Fibroblast of the conjunctiva (primary cell): ENCODE measurements around the gene PRC1.
"Not testable (repeated sequence)": the region's sequence is repeated elsewhere in the genome, so short reads cannot be mapped to it uniquely, and the experiment has no call there.

ENCODE experiments used
- DNase-seq: peaks from one replicate; pipeline ENCODE4 v3.0.0-alpha.2; 2010; ENCODE audit warnings: low read depth

Gene PRC1

DNA sequence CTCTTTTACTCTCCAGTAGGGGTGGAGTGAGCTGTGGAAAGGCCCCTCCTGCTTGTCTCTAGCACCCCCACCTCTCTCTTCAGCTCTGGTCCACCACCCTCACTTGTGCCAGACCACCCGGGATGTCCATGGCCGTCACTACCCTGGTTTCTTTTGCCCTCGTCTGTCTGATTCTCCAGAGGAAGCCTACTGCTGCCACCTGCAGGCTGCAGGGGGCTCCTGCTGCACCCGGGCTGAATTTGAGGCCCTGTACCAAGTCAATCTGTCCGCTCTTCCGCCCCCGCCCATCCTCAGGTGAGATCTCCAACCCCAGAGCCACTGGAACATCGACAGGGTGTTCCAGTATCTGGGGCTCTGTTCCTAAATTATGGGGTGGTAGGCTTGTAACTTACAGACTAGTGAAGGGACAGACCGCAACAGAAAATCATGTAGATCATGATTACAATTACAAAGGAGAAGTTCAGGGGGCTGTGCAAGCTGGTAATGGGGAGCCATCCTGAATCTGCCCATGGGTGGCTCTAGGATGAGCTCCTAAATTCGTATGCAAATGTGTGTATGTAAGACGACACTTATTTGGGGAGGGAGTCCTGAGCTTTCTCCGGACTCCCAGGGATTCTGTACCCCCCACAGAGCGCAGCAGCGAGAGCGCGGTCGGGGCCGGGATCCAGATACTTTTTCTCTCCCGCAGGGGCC is 59.9 kb downstream of the PRC1 start:
- DNase-seq, result peak; percentile 75

DNA sequence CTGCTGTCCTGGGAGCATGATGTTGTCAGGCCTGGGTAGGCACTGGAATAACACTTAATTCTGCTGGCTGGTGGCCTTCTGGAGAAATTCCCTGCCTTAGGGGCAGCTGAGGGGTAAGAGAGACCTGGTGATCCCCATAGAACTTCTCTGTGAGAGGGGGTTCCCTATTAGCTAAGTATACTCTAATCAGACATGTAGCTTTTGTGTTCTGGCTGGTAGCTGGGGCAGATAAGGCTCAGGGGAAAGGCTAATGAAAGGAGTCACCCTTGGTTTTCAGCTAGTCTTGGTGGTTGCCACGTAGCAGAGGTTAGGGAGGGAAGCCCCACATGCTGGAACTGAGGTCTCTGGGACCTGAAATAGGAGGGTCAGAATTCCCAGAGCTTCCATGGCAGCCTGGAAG is 61.0 kb downstream of the PRC1 start:
- DNase-seq, result no peak

DNA sequence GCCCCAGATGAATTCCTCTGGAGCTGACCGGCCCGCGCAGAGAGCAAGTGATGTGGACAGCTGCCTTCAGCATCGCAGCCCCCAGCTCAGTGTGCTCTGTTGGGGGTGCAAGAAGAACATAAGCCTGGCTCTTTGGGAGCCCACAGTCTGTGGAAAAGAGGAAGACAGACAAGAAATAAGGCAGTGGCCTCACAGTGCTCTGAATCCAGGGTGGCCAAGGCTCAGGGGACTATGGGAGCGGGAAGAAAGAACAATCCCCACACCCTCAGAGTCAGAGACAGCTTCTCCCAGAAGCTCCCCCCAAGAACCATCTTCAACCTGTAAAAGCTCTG is 61.7 kb downstream of the PRC1 start:
- no peak for DNase-seq

DNA sequence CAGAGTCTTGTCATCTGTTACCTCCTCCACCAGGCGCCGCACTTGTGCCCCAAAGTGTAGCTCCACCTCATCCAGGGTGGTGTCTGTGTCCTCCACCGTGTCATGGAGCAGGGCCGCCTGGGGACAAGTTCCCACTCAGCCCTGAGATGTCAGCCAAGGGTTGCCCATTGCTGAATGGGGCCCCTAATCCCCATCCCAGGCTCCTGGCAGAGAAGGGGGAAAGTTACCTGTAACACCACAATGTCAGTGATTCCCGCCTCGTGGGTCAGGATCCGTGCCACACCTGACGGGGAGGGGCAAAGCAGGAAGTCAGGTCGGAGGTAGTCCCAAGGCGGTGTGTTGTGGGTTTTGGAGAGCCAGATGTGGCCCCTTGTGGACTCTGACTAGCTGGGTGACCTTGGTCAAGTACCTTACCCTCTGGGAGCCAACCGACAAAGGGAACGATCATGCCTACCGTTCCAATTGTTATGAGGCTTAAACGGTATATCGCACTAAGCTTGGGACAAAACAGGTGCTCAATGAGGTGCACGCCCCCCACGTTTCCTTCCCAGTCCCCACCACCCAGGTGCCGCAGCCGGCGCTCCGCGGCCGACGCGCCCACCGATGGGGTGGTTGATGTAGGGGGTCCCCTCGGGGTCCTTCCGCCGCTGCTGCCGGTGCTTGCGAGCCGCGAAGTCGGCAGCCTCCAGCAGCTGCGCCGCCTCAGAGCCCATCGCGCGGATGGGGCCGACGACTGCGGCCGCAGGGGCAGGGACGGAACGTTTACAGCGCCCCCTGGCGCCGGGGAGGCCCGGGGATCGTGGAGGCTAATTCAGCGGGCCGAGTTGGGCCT is 62.3 kb downstream of the PRC1 start, which contains the start of gene HDDC3:
TSS of gene HDDC3 (minus strand) at position 722 of the 832 bp plus-strand sequence. CDS start at position 713, 9 bp downstream.
- peak; percentile 60 for DNase-seq

DNA sequence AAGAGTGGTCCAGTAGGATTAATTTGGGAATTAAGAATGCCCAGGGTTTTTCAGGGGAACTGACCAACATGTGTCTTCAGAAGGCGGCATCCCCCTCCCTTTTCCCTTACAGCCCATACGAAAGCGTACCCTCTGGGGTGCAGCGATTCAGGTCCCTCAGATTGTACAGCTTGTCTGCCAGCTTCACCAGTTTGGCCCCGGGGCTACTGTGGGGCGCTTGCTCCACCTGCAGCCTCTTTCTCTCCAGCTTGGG is 62.8 kb downstream of the PRC1 start:
- no peak for DNase-seq

DNA sequence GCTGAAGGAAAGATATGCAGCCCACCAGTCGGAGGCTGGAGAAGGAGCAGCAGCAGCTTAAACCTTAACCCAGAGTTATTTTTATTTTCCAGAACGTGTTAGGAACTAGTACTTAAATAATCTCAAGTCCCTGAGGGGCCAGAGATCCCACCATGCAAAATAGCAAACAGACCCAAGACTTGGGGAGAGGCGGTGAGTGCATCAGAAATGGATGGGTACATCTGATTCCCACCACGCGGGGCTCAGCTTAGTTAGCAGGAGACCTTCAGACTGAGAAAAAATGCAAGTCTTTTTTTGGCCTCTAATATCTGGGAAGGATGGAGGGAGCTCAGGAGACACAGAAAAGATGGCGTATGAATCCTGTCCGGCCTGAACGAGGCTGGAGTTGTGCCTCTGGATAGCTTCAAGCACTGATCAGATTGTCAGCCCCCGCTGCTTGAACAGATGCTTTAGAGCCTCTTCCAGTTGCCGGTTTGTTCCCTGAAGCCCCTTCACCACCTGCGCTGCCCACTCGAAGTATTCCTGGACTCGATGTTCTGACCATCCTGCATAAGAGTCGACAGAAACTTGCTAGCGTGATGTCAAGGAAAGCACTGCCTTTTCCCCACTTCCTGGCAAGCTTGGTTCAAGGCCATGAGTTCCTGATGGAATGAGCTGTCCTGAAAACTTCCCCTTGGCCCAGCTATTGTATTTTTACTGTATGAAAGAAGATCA is 63.3 kb downstream of the PRC1 start:
- no peak for DNase-seq

DNA sequence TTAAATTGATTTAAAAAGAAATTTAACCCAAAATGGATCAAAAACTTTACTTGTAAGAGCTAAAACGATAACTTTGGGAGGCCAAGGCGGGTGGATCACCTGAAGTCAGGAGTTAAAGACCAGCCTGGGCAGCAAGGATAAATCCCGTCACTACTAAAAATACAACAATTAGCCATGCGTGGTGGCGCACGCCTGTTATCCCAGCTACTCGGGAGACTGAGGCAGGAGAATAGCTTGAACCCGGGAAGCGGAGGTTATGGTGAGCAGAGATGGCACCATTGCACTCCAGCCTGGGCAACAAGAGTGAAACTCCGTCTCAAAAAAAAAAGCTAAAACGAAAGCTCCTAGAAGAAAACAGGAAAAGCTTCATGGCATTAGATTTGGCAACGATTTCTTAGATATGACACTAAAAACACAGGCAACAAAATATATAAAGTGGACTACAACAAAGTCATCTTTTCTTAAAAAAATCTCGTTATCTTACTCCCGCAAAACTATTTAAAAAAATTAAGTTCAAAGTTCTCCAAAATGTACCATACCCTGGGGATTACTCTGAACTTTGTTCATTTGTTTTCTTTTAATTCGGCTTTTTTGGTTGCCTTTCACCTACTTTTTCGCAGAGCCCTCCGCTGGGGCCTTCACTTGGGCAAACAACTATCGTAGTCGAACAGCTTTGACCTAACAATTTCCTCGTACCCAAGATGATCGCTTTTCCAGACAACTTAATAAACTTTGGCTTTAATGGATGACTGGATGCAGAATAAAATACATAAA is 64.9 kb downstream of the PRC1 start:
- DNase-seq, result no peak

DNA sequence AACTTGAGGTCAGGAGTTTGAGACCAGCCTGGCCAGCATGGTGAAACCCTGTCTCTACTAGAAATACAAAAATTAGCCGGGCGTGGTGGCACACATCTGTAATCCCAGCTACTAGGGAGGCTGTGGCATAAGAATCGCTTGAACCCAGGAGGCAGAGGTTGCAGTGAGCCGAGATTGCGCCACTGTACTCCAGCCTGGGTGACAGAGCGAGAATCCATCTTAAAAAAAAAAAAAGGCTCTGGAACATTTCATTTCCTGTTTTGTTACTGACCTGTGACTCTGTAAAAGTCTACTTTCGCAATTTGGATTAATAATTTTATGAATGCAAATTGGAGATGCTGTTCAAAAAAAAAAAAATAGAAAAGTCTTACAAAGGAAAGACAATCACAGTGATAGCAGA is 66.2 kb downstream of the PRC1 start:
- not testable (repeated sequence) for DNase-seq

DNA sequence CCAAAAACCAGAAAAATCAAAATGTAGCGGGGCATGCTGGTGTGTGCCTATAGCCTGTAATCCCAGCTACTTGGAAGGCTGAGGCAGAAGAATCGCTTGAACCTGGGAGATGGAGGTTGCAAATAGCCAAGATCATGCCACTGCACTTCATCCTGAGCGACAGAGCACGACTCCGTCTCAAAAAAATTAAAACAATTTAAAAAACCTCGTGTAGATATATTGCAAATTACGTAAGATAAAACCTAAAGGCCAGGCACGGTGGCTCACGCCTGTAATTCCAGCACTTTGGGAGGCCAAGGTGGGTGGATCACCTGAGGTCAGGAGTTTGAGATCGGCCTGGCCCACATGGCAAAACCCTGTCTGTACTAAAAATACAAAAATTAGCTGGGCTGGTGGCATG is 67.6 kb downstream of the PRC1 start:
- DNase-seq, result not testable (repeated sequence)

DNA sequence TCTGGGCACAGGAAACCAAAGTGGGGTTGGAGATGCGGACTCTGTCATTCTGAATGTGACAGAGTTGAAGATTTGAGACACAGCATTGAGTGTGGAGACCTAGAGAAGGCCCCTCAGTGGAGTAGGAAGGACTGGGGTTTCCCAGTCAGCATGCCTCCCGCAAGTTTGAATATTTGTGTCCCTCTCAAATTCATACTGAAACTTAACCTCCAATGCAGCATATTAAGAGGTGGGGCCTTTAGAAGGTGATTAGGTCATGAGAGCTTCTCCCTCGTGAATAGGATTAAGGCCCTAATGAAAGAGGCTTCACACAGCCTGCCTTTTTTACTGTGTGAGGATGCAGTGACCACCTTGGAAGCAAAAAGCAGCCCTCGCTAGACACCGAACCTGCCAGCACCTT is 70.0 kb downstream of the PRC1 start:
- no peak for DNase-seq

DNA sequence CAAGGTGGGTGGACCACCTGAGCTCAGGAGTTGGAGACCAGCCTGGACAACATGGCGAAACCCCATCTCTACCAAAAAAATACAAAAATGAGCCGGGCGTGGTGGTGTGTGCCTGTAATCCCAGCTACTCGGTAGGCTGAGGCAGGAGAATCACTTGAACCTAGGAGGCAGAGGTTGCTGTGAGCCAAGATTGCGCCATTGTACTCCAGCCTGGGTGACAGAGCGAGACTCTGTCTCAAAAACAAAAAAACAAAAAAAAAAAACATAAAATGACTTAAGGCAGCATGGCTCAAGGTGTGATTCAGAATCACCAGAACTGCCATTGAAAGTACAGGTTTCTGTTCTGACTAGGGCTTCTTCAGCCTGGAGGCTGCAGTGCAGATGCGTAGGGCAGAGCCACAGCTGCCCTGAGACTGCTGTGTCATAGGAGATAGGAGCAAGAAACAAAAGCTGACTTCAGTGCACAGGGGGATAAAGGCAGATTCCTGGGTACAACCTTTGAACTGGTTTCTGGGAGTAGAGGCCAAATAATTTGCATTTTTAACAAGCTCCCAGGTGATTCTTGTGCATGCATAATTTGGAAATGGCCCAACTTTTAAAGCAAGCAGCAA is 71.5 kb downstream of the PRC1 start:
- not testable (repeated sequence) for DNase-seq

DNA sequence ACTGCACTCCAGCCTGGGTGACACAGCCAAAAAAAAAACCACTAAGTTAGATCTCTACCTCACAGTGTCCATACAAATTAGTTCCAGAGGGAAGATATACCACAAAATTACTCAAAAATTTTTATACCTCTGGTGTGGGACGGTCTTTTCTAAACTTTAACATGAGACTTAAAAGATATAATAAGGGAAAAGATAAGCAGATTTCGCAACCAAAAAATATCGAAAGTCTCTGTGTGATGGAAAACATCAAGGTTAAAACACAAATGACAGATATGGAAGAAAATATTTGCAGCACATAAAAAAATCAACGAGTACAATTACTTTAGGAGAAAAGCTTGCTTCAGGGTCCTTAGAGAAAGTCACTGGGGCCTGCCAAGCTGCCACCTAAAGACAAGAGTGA is 72.4 kb downstream of the PRC1 start:
- DNase-seq, result no peak

DNA sequence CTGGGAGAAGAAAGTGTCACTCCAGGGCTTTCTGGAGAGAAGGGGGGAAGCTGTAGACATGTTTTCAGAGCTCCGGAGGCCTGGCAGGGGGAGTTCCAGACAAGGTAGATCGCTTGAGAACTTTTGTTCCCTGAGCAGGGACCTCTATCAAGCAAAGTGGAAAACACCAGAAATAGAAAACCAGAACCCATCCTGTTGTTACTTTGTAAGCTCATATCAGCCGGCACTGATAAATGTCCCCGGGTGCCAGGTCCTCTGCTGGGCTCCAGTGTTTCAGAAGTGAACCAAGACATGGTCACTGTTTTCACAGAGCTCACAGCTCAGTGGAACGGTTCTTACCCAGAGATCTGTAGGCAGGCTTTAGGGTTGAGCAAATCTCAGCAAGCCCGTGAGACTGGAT is 75.5 kb downstream of the PRC1 start:
- no peak for DNase-seq

DNA sequence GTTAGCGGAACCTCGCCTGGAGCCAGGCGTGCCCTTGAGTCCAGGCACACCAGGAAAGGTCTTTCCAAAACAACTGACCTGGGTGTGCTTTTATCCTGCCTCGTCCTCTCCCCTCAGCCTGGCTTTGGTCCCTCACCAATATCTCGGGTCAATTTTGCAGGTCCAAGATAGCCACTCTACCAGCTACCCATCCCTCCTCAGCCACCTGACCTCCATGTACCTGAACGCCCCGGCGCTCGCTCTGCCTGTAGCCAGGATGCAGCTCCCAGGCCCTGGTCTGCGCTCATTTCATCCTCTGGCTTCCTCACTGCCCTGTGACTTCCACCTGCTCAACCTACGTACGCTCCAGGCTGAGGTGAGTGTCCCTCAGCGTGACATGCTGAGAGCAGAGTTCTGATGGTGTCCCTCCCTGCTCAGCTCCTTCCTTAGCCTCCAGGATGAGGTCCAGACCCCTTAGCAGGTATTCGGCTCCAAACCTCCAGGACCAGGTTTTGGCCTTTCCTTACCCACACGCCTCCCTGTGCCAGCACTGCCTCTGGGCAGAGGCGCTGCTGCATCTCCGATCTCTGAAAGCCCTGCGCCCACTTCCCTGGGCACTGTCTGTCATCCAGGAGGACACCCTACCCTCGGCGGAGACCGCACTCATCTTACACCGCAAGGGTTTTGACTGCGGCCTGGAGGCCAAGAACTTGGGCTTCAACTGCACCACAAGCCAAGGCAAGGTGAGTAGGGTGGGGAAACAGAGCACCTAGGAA is 76.1 kb downstream of the PRC1 start:
- no peak for DNase-seq

DNA sequence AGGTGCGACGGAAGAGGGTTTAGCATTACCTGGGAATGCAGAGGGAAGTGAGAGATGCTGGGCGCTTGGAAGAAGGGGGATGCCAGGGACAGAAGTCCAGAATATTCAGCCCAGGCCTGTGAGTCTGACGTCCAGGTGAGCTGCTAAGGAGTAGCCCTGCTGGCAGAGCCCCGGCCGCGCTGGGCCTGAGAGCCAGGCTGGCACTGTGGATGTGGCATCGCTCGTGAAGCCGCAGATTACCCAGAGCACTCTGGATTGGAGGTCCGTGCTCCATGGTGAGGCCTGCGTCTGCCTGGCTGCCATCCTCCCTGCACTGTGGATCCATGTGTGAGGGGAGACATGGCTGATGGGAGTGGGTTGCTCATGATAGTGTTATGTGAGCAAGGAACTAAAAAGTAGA is 76.8 kb downstream of the PRC1 start:
- no peak for DNase-seq

DNA sequence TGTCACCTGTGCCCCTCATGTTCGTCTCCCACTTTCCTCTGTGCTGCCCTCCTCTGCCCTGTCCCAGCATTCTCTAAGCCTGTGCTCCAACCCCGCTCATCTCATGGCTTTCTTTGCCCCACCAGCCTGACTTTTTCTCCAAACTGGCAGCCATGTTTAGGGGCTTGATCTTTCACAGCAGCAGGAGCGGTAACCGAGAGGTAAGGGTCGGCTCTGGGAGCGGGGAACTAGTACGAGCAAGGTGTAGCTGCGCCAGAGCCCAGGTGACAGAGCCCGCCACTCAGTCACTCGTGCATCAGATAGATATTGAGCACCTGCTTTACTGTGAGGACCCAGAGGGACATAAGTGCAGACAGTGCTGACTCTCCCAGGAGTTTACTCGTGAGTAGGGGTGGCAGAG is 77.9 kb downstream of the PRC1 start:
- DNase-seq, result no peak
